T-helper 17 cell (primary cell): Measurements from ENCODE around the gene KRTAP29-1. TPM values are rescaled to one million over a fixed set of nuclear protein-coding genes. Genes with fewer than 3 reads are reported as not detected.

Experiments used
- ATAC-seq: fragments of 150-1000 bp; cut with Tn5 transposase; 2 replicates; pipeline ENCODE4 v1.10.0; 2021; ENCODE audit warnings: mild to moderate bottlenecking, moderate library complexity
- DNase-seq, 3 donors: peaks; one replicate each; pipeline versions ENCODE4 v3.0.0 to v3.0.0-alpha.2; 2020 to 2021
- H3K9me3 ChIP-seq: one replicate; pipeline ENCODE4 v1.7.0; 2013; ENCODE audit warnings: low read length, mild to moderate bottlenecking; ENCODE audit not compliant: control insufficient read depth, poor library complexity, severe bottlenecking
- H3K27ac Mint-ChIP-seq: one replicate; pipeline ENCODE4 v1.8.0; 2022; ENCODE audit warnings: mild to moderate bottlenecking, moderate library complexity, mixed read lengths
- H3K27me3 Mint-ChIP-seq: one replicate; pipeline ENCODE4 v1.8.0; 2022; ENCODE audit warnings: mixed read lengths
- H3K36me3 Mint-ChIP-seq: one replicate; pipeline ENCODE4 v1.8.0; 2022; ENCODE audit warnings: low read depth, mixed read lengths
- H3K4me1 Mint-ChIP-seq: one replicate; pipeline ENCODE4 v1.8.0; 2022; ENCODE audit warnings: mild to moderate bottlenecking, mixed read lengths
- H3K4me3 Mint-ChIP-seq: one replicate; pipeline ENCODE4 v1.8.0; 2022; ENCODE audit warnings: mild to moderate bottlenecking, moderate library complexity, mixed read lengths
- total RNA-seq, 4 donors: library from RNA in 2 of 4; stranded (reverse) in 2 of 4; gene quantifications; one replicate each; pipeline ENCODE4 v1.2.3 and lab custom pipeline; 2022 to 2026

The KRTAP29-1 gene
- total RNA-seq, 2 donors from 2014 or later, result not detected

DNA sequence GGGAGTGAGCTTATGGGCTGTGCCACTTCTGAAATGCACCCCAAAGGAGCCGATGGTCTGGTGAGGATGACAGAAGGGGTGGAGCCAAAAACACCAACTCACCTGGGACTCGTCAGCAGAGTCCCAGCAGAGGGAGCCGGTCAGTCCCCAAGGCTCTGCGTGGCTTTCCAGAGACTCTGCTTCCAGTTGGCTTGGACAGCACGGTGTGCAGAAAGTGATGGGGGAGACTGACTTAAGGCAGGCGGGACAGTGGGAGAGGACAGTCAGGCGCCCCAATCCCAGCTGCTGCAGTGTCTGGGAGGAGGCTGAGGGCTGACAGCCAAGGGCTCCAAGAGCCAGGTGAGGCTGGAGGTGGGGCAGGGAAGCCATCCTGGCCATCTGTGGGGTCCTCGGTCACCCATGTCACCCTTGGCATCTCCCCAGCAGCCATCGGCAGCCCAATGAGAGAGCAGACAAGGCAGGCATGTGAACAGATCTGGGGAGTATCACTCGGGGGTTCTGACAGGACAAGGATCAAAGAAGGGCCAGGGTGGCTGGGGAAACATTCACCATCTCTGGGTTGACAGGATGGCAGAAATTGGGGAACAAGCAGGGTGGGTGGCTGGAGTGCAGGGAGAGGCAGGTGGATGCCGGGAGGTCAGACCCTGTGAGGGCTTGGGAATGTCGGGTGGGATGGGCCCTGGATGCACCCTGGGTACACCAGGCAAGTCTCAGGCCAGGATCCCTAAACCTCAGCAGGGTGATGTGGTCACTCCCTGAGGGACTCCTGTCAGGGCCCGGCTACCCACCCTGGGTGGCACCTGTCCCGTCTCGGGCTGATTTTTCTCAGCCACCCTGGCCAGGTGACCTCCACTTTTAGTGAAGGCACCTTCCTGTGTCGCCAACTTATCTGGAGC, 21.8 kb upstream of the KRTAP29-1 start:
- peak overlapping the region; percentile 19 for H3K4me3 Mint-ChIP-seq
- no peak for DNase-seq
- peak overlapping the region; percentile 94 for H3K27ac Mint-ChIP-seq

DNA sequence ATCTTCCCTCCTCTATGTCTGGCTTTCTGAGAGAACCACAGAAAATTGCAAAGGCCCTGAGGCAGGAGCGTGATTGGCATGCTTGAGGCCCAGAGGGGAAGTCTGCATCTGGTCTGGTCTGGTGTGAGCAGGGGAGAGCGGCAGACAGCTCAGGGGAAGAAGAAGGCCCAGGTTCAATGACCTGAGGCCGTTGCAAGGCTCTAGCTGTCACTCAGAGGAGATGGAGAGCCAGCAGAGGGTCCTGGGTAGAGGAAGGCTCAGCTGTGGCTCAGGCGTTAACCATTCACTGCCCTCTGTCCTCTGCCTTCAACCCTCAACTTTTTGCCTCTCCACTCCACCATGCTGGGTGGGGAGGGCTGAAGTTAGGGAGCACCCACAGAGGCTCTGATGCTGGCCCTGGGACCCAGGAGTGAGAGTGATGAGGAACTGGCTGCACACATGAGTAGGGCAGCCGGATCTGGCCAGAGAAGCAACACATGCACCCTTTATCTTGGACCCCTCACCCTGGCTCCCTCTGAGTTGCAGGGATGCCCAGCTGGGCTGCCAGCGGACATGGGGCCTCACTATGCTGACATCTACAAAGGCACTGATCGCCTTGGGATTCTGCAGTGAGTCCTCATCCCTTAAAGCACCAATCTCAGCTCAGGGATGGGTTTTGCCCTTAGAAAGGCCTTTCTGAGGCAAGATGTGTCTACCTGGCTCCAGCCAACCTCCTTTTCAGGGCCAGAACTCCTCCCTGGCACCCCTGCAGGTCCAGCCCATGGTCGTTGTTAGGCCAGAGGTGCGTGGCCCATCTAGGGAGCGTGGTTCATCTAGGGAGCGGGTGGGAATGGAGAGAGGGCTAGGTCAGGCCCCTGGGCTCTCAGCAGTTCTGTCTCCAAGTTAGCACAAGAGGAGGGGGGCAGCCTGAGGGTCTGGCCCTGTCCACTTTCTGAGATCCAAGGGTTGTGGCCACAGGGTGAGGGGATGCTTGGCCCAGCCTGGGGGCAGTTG, 20.5 kb upstream of the KRTAP29-1 start:
- no peak for ATAC-seq
- DNase-seq, result no peak
- peaks cover 26% of the 10 kb centered on the region for H3K4me1 Mint-ChIP-seq
- H3K36me3 Mint-ChIP-seq, result no peaks in the 10 kb centered on the region
- H3K4me3 Mint-ChIP-seq, result no peak overlapping the region
- no peaks in the 10 kb centered on the region for H3K27me3 Mint-ChIP-seq
- H3K9me3 ChIP-seq, result no peaks in the 10 kb centered on the region
- H3K27ac Mint-ChIP-seq, result peak overlapping the region; percentile 94

More for the DNA sequence above, 21.8 kb upstream of the KRTAP29-1 start:
- peaks cover 32% of the 10 kb centered on the region for H3K4me1 Mint-ChIP-seq
- H3K36me3 Mint-ChIP-seq, result no peaks in the 10 kb centered on the region
- no peaks in the 10 kb centered on the region for H3K9me3 ChIP-seq
- peak; percentile 36 for ATAC-seq
- no peaks in the 10 kb centered on the region for H3K27me3 Mint-ChIP-seq

DNA sequence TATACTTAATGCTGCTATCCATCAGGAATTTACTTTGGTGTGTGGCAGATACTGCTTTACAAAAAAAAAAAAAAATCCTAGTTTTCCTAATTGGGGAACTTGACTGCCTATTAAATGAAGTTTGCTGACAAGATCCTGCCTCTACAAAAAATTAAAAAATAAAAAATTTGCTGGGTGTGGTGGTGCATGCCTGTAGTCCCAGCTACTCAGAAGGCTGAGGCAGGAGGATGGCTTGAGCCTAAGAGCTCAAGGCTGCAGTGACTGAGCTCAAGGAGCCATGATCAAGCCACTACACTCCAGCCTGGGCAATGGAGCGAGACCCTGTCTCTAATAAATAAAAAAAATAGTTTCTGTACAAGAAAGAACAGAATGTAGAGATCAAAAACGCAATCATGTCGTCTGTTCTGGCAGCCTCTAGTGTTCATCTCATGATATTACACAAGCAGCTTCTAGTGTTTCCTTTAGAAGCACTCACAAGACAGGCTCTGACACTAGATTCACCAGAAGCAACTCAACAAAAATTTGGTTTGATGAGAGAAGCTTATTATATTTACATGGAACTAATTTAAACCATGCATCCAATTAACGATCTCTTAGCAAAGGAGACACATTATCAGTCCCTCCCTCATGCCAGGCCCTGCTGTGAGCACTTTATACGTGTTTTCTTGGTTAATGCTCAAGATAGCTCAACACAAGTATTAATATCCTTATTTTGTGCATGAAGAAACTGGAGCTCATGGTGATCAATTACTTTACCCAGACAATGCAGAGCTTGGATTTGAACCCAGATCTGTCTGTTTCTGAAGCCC, 19.6 kb upstream of the KRTAP29-1 start:
- H3K9me3 ChIP-seq, result no peaks in the 10 kb centered on the region
- Mint-ChIP-seq H3K4me1 (peaks cover 25% of the 10 kb centered on the region), H3K27me3 (no peaks in the 10 kb centered on the region), H3K27ac (peak overlapping the region; percentile 88), H3K36me3 (no peaks in the 10 kb centered on the region), H3K4me3 (no peak overlapping the region)
- no peak for DNase-seq
- peak; percentile 70 for ATAC-seq

DNA sequence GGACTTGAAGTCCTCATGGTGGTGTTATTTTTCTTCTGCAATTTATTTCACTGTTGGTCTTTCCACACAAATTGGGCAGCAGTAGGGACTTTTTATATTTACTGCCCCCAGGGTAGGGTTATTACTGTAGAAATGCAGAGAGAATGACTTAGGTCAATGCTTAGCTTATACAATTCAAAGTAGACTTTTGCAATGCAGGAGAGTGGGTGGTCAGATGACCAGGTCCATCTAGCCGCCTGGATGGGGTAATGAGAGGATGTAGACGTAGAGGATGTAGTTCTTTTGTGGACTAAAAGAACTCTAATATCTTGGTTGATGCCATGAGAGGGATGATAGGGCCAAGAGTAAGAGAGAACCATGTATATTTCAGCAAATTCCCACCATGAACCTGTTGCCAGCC, 15.6 kb upstream of the KRTAP29-1 start:
- Mint-ChIP-seq H3K4me3 (no peak overlapping the region), H3K36me3 (no peaks in the 10 kb centered on the region), H3K4me1 (peaks cover 8% of the 10 kb centered on the region), H3K27me3 (peaks cover 8% of the 10 kb centered on the region), H3K27ac (no peak overlapping the region)
- H3K9me3 ChIP-seq, result no peaks in the 10 kb centered on the region
- ATAC-seq (no peak), DNase-seq (no peak)

DNA sequence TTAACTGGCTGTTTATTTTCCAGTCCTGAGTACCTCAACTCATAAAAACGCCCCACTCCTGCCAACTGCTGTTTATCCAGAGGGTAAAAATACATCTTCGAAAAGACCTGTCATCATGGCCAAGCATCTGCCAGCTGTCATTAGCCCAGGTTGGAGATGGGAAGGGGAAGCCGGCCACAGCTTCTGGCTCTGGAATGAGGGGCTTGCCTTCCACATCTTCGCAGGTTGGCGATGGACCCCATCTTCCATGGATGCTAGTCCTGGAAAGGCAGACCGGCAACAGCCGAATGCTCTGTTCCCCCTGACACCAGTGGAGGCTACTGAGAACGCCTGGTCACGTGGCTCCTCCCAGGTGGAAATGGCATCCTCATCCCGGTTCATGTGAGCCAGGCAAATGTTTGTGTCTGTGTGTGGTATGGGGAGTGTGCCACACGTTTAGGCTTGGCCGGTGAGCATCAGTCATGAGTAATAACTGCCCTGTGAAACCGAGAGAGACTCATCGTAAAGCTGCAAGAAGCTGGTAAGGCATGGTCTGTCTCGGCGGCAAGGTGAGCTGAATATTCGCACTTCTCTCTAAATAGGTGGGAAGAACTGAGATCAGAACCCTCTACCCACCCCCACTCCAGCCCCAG, 13.3 kb upstream of the KRTAP29-1 start:
- Mint-ChIP-seq H3K4me1 (peaks cover 10% of the 10 kb centered on the region), H3K27ac (no peak overlapping the region), H3K27me3 (peaks cover 8% of the 10 kb centered on the region), H3K4me3 (no peak overlapping the region), H3K36me3 (no peaks in the 10 kb centered on the region)
- no peak for ATAC-seq
- no peaks in the 10 kb centered on the region for H3K9me3 ChIP-seq
- DNase-seq, result no peak

DNA sequence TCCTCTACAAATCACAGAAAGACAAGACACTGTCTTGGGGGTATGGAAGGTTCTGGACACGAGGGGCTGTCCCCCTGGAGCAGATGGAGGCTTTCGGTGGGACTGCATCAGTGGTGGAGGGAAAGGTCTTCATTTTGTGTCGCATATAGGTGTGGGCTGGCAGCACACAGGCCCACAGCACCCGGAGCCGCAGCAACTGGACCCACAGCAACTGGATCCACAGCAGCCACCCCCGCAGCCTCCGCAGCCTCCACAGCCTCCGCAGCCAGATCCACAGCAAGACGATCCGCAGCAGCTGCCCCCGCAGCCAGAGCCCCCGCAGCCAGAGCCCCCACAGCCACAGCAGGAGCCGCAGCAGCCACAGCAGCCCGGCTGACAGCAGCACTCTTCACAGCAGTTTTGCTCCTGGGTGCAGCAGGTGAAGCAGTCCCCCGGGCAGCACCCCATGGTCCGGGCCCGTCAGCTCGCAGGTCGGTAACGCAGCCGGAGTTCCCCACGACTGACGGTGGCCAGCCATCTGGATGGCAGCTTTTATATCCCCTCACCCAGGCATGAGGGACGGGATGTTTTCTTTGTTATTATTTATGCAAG, 12.6 kb upstream of the KRTAP29-1 start, which contains the start of gene KRTAP17-1:
Gene KRTAP17-1, minus strand, starts transcription at position 507 of the 591 bp plus-strand sequence. Its CDS starts 60 bp downstream, at position 447.
- DNase-seq (no peak), ATAC-seq (no peak)
- no peaks in the 10 kb centered on the region for H3K36me3 Mint-ChIP-seq
- H3K9me3 ChIP-seq, result no peaks in the 10 kb centered on the region
- peaks cover 8% of the 10 kb centered on the region for H3K27me3 Mint-ChIP-seq
- H3K4me3 Mint-ChIP-seq, result no peak within 1 kb of the TSS
- H3K4me1 Mint-ChIP-seq, result peaks cover 14% of the 10 kb centered on the region
- no peak within 1 kb of the TSS for H3K27ac Mint-ChIP-seq

DNA sequence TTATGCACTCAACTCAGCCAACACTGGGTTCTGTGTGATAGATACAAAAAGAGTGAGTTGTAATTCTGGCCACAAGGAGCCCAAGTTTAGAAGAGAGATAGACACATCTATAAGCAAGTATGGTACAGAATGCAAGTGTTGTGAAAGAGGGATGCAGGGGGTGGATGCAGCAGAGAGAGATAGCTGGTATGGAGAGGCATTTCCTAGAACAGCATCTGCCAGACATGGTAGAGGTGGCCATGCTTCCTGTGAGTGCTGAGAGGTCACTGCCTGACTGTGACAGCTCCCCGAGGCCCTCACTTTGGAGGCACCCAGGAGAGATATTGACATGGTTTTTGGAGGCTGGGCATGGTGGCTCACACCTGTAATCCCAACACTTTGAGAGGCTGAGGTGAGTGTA, 8.5 kb upstream of the KRTAP29-1 start:
- H3K36me3 Mint-ChIP-seq, result no peaks in the 10 kb centered on the region
- peaks cover 8% of the 10 kb centered on the region for H3K27me3 Mint-ChIP-seq
- peaks cover 53% of the 10 kb centered on the region for H3K4me1 Mint-ChIP-seq
- ATAC-seq (no peak), DNase-seq (no peak)
- H3K9me3 ChIP-seq, result no peaks in the 10 kb centered on the region
- H3K27ac Mint-ChIP-seq, result peak overlapping the region; percentile 97
- H3K4me3 Mint-ChIP-seq, result no peak overlapping the region

DNA sequence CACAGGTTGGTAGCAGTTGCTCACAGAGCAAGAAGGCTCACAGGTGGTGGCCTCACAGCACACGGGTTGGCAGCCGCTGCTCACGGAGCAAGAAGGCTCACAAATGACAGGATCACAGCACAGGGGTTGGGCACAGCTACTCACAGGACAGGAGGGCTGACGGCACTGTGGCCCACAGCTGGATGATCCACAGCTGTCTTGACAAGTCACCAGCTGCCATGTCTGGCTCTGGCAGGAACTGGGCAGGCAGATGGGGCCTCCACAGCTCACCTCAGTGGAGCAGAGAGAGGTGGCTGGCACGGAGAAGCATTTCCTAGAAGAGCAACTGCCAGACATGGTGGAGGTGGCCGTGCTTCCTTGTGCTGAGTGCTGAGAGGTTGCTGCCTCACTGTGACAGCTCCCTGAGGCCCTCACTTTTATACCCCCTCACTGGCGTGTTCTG, 6.3 kb upstream of the KRTAP29-1 start, which contains the start of gene KRTAP16-1:
Gene KRTAP16-1, minus strand, starts transcription at position 392 of the 442 bp plus-strand sequence. Its CDS starts 56 bp downstream, at position 336.
- Mint-ChIP-seq H3K4me3 (peak within 1 kb of the TSS; percentile 80), H3K27ac (peak within 1 kb of the TSS; percentile 97), H3K27me3 (no peaks in the 10 kb centered on the region), H3K36me3 (no peaks in the 10 kb centered on the region), H3K4me1 (peaks cover 51% of the 10 kb centered on the region)
- H3K9me3 ChIP-seq, result no peaks in the 10 kb centered on the region
- ATAC-seq, result peak; percentile 48
- peak in 2 of 3 donors; percentile 31 to 44 for DNase-seq

DNA sequence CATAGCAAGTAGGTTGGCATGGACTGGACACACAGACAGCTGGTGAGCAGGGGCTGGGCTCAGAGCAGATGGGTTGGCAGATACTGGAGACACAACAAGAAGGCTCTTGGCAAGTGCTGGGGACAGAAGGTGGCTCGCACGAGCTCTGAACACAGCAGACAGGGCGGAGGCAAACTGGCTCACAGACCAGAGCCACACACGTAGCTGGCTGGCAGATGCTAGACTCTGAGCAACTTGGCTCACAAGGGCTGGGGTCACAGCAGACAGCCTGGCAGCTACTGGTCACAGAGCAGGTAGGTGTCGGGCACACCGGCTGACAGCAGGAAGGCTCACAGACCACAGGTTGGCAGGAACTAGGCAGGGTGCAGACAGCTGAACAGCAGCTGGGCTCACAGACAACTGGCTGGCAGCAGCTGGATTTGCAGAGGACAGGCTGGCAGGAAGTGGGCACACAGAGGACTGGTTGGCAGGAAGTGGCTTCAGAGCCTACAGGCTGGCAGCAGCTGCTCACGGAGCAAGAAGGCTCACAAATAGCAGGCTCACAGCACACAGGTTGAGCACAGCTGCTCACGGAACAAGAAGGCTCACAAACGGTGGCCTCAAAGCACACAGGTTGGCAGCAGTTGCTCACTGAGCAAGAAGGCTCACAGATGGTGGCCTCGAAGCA, 5.7 kb upstream of the KRTAP29-1 start:
- H3K36me3 Mint-ChIP-seq, result no peaks in the 10 kb centered on the region
- peak overlapping the region; percentile 80 for H3K4me3 Mint-ChIP-seq
- no peaks in the 10 kb centered on the region for H3K27me3 Mint-ChIP-seq
- H3K4me1 Mint-ChIP-seq, result peaks cover 51% of the 10 kb centered on the region
- peak; percentile 54 to 76 (median 65) for DNase-seq
- H3K9me3 ChIP-seq, result no peaks in the 10 kb centered on the region
- ATAC-seq, result peak; percentile 87
- H3K27ac Mint-ChIP-seq, result peak overlapping the region; percentile 97

DNA sequence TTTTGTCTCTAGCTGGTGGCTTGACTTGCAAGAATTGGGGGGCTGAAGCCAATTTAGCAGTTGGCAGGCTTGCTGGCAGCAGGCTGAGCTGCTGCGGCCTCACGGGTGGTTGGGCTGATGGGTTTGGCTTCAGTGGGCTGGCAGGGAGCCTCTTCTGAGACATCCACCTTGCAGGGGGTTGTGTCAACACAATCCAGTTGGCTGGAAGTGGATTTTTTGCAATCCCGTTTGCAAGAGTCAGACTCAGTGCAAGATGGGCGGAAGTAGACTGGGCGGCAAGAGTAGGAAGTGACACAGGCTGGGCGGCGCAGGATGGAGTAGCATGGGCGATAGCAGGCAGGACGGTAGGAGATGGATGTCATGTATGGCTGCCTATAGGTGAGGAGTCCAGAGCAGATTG, 5.0 kb upstream of the KRTAP29-1 start:
- Mint-ChIP-seq H3K36me3 (no peaks in the 10 kb centered on the region), H3K27ac (peak overlapping the region; percentile 97), H3K4me3 (peak overlapping the region; percentile 80), H3K27me3 (no peaks in the 10 kb centered on the region), H3K4me1 (peaks cover 51% of the 10 kb centered on the region)
- ATAC-seq (no peak), DNase-seq (no peak)
- H3K9me3 ChIP-seq, result no peaks in the 10 kb centered on the region

DNA sequence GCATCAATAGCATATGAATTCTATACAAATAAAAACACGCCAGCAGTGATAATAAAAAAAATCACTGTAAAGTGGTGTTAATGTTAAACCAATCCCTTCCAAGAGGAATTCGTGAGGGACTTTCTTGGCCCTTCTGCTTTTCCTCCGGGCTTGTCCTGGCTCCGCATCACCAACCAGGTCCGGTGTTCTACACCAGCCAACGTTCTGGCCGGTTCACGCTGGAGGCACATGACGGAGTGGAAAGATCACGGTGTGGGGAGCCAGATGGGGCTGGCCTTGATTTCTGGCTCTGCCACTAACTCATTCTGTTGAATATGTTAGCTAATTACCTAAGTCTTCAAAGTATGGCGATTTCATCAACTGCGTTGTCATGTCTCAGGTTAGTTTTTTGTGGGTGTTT, 1.4 kb upstream of the KRTAP29-1 start:
- no peaks in the 10 kb centered on the region for H3K9me3 ChIP-seq
- DNase-seq, result no peak
- Mint-ChIP-seq H3K36me3 (no peaks in the 10 kb centered on the region), H3K4me1 (peaks cover 28% of the 10 kb centered on the region), H3K27ac (no peak overlapping the region), H3K27me3 (no peaks in the 10 kb centered on the region), H3K4me3 (no peak overlapping the region)
- no peak for ATAC-seq
